Pancreas (tissue), 10 donors: ENCODE data around the gene MXRA7. TPM values are rescaled to one million over a fixed set of nuclear protein-coding genes. Genes with fewer than 3 reads are reported as not detected.

ENCODE experiments used
- ATAC-seq, 4 donors: fragments of 200-7000 bp; cut with Tn5 transposase; one replicate each; pipeline versions ENCODE4 v1.8.0 to v1.9.1; 2020; ENCODE audit warnings: mild to moderate bottlenecking in 4 of 4, moderate library complexity in 4 of 4
- DNase-seq, 6 donors: peaks; one replicate each; pipeline ENCODE4 v3.0.0-alpha.2; 2020
- FAIRE-seq: peaks from 2 replicates; lab custom pipeline; 2012; peaks lifted over from hg19 to GRCh38; lab: Jason Lieb, UNC
- H3K27ac ChIP-seq, 4 donors: fragments of 200-600 bp; sonication (generic); 1 replicate in 3 of 4; 2 replicates in 1 of 4; pipeline versions ENCODE4 v1.5.0 to v1.8.0; 2020
- H3K27me3 ChIP-seq, 4 donors: fragments of 200-600 bp; one replicate each; pipeline ENCODE4 v1.8.0; 2021
- H3K36me3 ChIP-seq, 3 donors: fragments of 200-600 bp; sonication (generic) in 1 of 3; one replicate each; pipeline versions ENCODE4 v1.5.0 to v1.8.0; 2020 to 2021
- H3K4me1 ChIP-seq, 3 donors: fragments of 200-600 bp; one replicate each; pipeline ENCODE4 v1.8.0; 2021
- H3K4me3 ChIP-seq, 4 donors: fragments of 200-600 bp; sonication (generic) in 2 of 4; one replicate each; pipeline versions ENCODE4 v1.5.0 to v1.8.0; 2020 to 2021
- H3K9me3 ChIP-seq, 4 donors: fragments of 200-600 bp; one replicate each; pipeline ENCODE4 v1.8.0; 2021
- WGBS, 2 donors: extraction: QIAGEN DNeasy Blood & Tissue Kit; methylation state at CpG; one replicate each; pipeline ENCODE4 v1.1.7; 2013; 5-methylcytosine and 5-hydroxymethylcytosine counted together
- intact Hi-C, 3 donors: fragments of 100-400 bp; cut with DNase I; formaldehyde crosslinking; loops; one replicate each; pipeline versions ENCODE4 v1.11.1 to v1.14.2; 2022
- polyA plus RNA-seq, 2 donors: library from polyadenylated mRNA; stranded (reverse); fragments of 200-250 nt; gene quantifications; one replicate each; pipeline ENCODE4 v1.2.3, GENCODE V29; 2013
- total RNA-seq, 6 donors: library from RNA; stranded (reverse); fragmentation: NEBNext Ultra II Directional in 4 of 6; extraction: Animal tissue kit (Norgen Biotek cat#: 25700) in 4 of 6; gene quantifications; one replicate each; pipeline versions ENCODE4 v1.2.1 to v1.2.4, GENCODE V29; 2021 to 2023
- TF ChIP-seq, protein P1 (sequence below), 4 donors: fragments of 200-600 bp; sonication (generic) in 3 of 4; IDR thresholded peaks; one replicate each; pipeline versions ENCODE4 v1.5.0 to v1.8.0; 2021; ENCODE audit warnings: antibody characterized with exemption in 4 of 4
- donor health status: healthy with polysubstance abuse.
- donor health status: DM: no; HTN: no; CAD: no; lungs with moderate emphysema.
- donor health status: DM: no; HTN: no; CAD: no.
- donor health status: control.
- donor health status: control.
- donor health status: Bipolar disorder and iron deficiency.
- donor health status: DM: yes; HTN: yes; CAD: no.
- donor health status: DM: no; HTN: no; CAD: no.
- donor health status: DM: no; HTN: no; CAD: no.
- donor health status: DM: yes; HTN: yes; CAD: no.

Gene MXRA7
- total and polyA plus RNA-seq, 8 donors: 32.0 to 137 (median 44.7) TPM

DNA sequence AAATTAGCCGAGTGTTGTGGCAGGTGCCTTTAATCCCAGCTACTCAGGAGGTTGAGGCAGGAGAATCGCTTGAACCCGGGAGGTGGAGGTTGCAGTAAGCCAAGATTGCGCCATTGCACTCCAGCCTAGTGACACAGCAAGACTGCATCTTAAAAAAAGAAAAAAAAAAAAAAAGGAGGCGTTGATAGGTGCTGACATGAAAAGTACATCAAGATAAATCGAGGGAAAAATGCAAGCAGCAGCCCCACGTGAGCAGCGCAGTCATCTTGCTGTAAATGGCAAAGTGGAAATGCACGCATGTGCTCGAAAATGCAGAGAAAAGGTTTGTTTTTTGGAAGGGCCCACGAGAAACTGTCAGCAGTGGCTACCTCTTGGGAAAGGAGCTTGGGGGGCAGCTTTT lies 20.9 kb downstream of the MXRA7 start:
- no peak for DNase-seq
- Histone ChIP-seq H3K27me3 (no peaks in the 10 kb centered on the region), H3K4me3 (no peak overlapping the region), H3K36me3 (no peaks in the 10 kb centered on the region), H3K9me3 (no peaks in the 10 kb centered on the region), H3K27ac (no peak overlapping the region), H3K4me1 (peaks cover 0 to 6% (median 0%) of the 10 kb centered on the region in 3 donors)
- WGBS, 2 donors: 86 to 87% methylated on average over 11 of the region's 11 CpGs
- TF ChIP-seq, protein P1, sequence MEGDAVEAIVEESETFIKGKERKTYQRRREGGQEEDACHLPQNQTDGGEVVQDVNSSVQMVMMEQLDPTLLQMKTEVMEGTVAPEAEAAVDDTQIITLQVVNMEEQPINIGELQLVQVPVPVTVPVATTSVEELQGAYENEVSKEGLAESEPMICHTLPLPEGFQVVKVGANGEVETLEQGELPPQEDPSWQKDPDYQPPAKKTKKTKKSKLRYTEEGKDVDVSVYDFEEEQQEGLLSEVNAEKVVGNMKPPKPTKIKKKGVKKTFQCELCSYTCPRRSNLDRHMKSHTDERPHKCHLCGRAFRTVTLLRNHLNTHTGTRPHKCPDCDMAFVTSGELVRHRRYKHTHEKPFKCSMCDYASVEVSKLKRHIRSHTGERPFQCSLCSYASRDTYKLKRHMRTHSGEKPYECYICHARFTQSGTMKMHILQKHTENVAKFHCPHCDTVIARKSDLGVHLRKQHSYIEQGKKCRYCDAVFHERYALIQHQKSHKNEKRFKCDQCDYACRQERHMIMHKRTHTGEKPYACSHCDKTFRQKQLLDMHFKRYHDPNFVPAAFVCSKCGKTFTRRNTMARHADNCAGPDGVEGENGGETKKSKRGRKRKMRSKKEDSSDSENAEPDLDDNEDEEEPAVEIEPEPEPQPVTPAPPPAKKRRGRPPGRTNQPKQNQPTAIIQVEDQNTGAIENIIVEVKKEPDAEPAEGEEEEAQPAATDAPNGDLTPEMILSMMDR (IDR thresholded peaks at IDR 0.05): no peak
- no peak for ATAC-seq
- FAIRE-seq: no peak
- intact Hi-C loops: no loop called here

DNA sequence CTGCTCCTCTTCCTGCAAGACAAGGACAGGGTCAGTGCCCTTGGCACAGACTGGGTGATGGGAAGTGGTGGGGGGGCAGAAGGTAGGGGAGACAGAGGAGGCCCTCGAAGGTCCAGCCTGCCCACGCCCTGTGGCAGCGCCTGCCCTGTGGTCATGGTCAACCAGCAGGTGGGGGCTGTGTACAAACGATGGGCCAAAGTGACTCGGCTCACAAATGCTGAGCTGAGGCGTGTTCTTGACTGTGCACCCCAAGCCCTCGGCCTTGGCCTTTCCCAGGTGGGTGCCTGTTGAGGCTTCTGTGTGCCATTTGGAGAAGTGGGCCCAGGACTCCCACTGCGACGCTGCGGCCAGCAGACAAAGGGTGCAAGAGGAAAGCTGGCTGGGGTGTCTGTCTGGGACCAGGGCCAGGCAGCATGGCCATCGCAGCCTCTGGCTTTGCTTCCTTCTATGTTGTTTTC lies 22.6 kb downstream of the MXRA7 start:
- no peaks in the 10 kb centered on the region for H3K36me3 ChIP-seq
- no peaks in the 10 kb centered on the region for H3K9me3 ChIP-seq
- FAIRE-seq (no peak), ATAC-seq (peak in 3 of 4 donors; percentile 14 to 48 (median 44)), DNase-seq (no peak)
- peaks cover 0 to 6% (median 0%) of the 10 kb centered on the region in 3 donors for H3K4me1 ChIP-seq
- H3K27ac ChIP-seq: peak overlapping the region in 3 of 4 donors; percentile 49 to 76 (median 70)
- intact Hi-C loops: no loop called here
- no peaks in the 10 kb centered on the region for H3K27me3 ChIP-seq
- WGBS, 2 donors: 64 to 86% methylated on average over 11 of the region's 11 CpGs
- TF ChIP-seq, protein P1 (IDR thresholded peaks at IDR 0.05): no peak
- no peak overlapping the region for H3K4me3 ChIP-seq

DNA sequence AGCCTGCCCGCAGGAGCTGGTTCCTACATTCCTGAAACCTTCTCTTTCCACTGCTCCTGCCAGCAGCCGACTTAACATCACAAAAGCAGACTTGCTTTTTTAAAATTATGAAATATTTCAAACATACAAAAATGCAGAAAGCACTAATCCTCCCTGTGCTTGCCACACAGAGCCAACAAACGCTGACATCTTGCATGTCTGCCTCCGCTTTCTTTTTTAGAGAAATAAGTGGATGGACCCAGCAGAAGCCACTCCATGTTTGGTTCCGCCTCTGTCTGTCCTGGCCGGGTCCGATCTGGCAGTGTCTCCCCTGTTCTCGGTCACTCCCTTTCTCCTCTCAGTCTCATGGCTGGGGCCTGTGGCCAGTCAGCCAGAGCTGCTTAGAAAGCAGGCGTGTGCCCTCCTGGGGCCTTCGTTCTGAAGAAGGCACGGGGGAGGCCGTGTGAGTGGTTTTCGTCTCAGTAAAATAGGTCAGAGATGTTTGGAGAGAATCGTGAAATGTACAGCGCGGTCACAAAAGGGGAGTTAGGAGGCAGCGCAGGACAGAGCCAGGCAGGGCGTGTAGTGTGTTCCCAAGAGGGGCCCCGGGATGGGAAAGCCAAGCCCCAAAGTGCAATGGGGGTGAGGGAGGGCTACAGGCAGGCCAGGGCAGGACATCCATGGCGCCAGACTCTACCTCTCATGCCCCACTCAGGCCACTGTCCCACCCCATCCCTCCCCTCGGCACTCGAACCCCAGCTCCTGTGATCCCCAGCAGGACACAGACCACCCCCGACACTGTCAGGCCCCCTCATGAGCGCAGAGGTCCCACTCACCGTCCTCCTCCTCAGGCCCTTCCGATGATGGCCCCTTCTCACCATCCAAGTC lies 23.2 kb downstream of the MXRA7 start:
- no peak for FAIRE-seq
- Histone ChIP-seq H3K4me1 (peaks cover 0 to 6% (median 0%) of the 10 kb centered on the region in 3 donors), H3K36me3 (no peaks in the 10 kb centered on the region), H3K27me3 (no peaks in the 10 kb centered on the region), H3K9me3 (no peaks in the 10 kb centered on the region), H3K27ac (peak overlapping the region in 3 of 4 donors; percentile 49 to 76 (median 70)), H3K4me3 (no peak overlapping the region)
- intact Hi-C loops: no loop called here
- WGBS, 2 donors: 83 to 87% methylated on average over 26 of the region's 26 CpGs
- peak in 3 of 4 donors; percentile 10 to 39 (median 31) for ATAC-seq
- no peak for DNase-seq
- TF ChIP-seq, protein P1 (IDR thresholded peaks at IDR 0.05): no peak

DNA sequence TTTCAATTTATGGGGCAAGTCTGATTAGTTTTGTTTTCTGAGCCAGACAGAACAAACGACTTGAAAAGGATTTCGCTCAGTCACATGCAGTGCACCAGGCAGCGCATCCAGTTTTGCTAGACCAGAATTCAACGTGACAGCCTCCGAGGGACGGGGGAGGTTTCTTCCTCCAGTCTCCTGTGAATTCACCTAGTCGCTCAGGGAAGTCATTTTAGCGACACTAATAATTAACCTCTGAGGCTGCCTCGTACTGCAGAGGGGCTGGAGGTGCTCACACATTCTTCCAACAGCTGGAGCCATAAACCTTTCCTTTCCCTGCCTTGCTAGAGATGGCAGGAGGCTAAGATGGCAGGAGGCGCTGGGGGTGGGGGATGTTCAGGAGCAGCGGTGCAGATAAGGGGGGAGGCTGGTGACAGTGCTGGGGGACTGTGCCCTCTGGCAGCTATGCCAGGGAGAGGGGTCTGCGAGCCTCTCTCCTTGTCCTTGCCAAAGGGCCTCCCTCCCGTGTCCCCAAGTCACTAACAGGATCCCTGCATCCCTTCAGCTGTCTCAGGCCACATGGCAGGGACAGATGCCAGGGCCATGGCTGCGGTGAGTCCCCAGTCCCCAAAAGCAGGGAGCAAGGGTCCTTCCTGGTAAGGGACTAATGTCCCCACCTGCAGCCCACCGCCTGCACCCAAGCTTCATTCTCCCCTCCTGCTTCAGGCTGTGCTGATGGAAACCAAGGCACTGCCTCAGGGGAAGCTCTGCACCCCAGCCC lies 24.0 kb downstream of the MXRA7 start:
- 62 to 73% methylated on average over 15 of the region's 15 CpGs for WGBS, 2 donors
- ATAC-seq (peak in 2 of 4 donors; percentile 14 to 49), FAIRE-seq (no peak), DNase-seq (no peak)
- Histone ChIP-seq H3K9me3 (no peaks in the 10 kb centered on the region), H3K27me3 (no peaks in the 10 kb centered on the region), H3K36me3 (no peaks in the 10 kb centered on the region), H3K4me1 (peaks cover 0 to 6% (median 0%) of the 10 kb centered on the region in 3 donors), H3K4me3 (no peak overlapping the region), H3K27ac (peak overlapping the region in 2 of 4 donors; percentile 70 to 76)
- intact Hi-C loops: no loop called here
- TF ChIP-seq, protein P1 (IDR thresholded peaks at IDR 0.05): no peak
